Panc1 (cell line): ENCODE results near the gene SLC17A6.

Source experiments
- CTCF ChIP-seq: fragments of 450-650 bp; IDR thresholded peaks from 2 replicates; pipeline ENCODE4 v1.5.1; 2017; ENCODE audit warnings: mild to moderate bottlenecking
- POLR2AphosphoS5 ChIP-seq: IDR thresholded peaks from 2 replicates; pipeline ENCODE4 v1.6.1; 2012; ENCODE audit warnings: mild to moderate bottlenecking, low read depth, low read length, moderate library complexity
- REST ChIP-seq, 2 experiments: IDR thresholded peaks; 2 replicates each; pipeline ENCODE4 v1.6.1; 2011 to 2012; ENCODE audit warnings: low read depth in 2 of 2, control low read depth in 1 of 2, low read length in 1 of 2, mild to moderate bottlenecking in 1 of 2, moderate library complexity in 1 of 2; ENCODE audit not compliant: insufficient read depth in 1 of 2
- SIN3A ChIP-seq: IDR thresholded peaks from 2 replicates; pipeline ENCODE4 v1.6.1; 2012; ENCODE audit warnings: low read depth, mild to moderate bottlenecking, low read length, moderate library complexity, borderline replicate concordance; ENCODE audit not compliant: insufficient read depth
- TCF7L2 ChIP-seq: IDR thresholded peaks from 2 replicates; pipeline ENCODE4 v1.6.1; 2011; ENCODE audit warnings: mild to moderate bottlenecking, low read depth, low read length, inconsistent platforms

DNA sequence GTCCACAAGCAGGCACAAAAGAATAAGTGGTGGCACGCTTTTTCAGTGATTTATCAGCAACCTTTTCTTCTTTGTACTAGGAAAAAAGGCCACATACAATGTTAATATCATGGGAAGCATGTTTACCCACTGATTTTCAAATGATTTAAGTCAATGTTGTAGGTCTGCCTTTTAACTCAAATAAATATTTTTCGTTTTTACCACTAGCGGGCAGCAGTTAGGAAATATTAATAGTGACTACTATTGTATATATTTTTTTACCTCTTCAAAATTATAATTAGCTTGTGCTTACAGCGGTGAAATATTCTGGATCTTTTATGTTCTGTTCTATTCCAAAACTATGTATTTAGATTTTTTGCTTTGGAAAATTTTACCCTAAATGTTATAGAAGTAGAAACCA is 6.4 kb upstream of the SLC17A6 start:
- TF ChIP-seq CTCF (peak; percentile 28; the same call in 1 of the 2 replicates), POLR2AphosphoS5 (no peak), REST (IDR thresholded peaks at IDR 0.05; ENCODE audit: insufficient read depth in 1 of 2, low read depth in 2 of 2, low read length in 1 of 2) (no peak), SIN3A (no peak), TCF7L2 (no peak)
